ENCODE measurements around the gene AP2B1.

- TF ChIP-seq, protein P1, sequence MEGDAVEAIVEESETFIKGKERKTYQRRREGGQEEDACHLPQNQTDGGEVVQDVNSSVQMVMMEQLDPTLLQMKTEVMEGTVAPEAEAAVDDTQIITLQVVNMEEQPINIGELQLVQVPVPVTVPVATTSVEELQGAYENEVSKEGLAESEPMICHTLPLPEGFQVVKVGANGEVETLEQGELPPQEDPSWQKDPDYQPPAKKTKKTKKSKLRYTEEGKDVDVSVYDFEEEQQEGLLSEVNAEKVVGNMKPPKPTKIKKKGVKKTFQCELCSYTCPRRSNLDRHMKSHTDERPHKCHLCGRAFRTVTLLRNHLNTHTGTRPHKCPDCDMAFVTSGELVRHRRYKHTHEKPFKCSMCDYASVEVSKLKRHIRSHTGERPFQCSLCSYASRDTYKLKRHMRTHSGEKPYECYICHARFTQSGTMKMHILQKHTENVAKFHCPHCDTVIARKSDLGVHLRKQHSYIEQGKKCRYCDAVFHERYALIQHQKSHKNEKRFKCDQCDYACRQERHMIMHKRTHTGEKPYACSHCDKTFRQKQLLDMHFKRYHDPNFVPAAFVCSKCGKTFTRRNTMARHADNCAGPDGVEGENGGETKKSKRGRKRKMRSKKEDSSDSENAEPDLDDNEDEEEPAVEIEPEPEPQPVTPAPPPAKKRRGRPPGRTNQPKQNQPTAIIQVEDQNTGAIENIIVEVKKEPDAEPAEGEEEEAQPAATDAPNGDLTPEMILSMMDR (IDR thresholded peaks at IDR 0.05), result no peak
- TF ChIP-seq IRF3 (IDR thresholded peaks at IDR 0.05; ENCODE audit: low read depth, low read length), result no peak
- TF ChIP-seq EP300 (IDR thresholded peaks at IDR 0.05; ENCODE audit: borderline replicate concordance in 1 of 2, low read depth in 1 of 2, low read length in 1 of 2), result no peak
- TF ChIP-seq ELF1 (IDR thresholded peaks at IDR 0.05), result no peak
Observed at GRCh38 chr17:35694906-35695305, 107.8 kb downstream of the AP2B1 start.
